ENCODE measurements around the gene PELI3. TPM values are rescaled to one million over a fixed set of nuclear protein-coding genes. Genes with fewer than 3 reads are reported as not detected.

The PELI3 gene
- total and polyA plus RNA-seq, 8 donors: 0.58 to 11.2 (median 7.8) TPM

DNA sequence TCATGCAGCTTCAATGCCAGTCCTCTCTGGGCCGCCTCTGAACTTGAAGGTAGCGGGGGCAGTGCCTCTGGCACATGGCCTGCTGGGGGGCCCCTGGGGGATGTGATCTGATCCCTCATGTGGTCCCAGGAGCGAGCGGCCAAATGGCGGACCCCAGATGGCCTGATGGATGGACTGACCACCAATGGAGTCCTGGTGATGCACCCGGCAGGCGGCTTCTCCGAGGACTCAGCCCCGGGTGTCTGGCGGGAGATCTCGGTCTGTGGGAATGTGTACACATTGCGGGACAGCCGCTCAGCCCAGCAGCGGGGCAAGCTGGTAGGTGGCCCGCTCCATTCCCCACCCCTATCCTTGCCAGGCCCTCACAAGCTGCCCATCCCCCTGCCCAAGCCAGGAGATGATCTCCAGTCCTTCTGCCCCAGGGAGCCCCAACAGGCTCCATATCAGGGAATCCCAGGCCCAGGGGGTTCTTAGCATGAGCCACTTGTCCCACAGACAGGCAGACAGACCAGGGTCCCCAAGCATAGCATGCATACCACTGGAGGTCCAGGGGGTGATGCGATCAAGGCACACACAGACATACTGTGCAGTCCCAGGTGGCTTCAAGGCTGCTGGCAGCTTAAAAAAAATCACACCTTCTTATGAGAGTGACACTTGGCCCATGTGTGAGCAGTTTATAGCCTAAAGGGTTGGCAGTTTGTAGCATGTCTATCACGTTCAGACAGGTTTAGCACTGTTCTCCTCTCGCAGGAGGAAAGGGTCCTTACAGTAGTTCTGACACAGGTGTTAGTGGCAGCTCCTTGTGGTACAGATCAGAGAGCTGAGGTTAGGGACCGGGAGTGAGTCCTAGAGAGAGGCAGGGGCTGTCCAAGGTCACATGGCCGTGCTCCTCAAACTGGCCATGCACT is 7.2 kb downstream of the PELI3 start:
- WGBS, 5 donors: 79 to 96% (median 90%) methylated on average over 9 to 20 of the region's 20 CpGs
- Histone ChIP-seq H3K27ac (no peak overlapping the region), H3K36me3 (peaks cover 23 to 66% (median 59%) of the 10 kb centered on the region in 4 donors), H3K4me1 (peaks cover 0 to 12% (median 5%) of the 10 kb centered on the region in 4 donors), H3K9me3 (no peaks in the 10 kb centered on the region), H3K4me3 (no peak overlapping the region), H3K27me3 (no peaks in the 10 kb centered on the region)
- no peak for TF ChIP-seq POLR2A (IDR thresholded peaks at IDR 0.05)
- DNase-seq: no peak
- intact Hi-C loops (cut with DNase I; ENCODE audit: low total_unique reads): no loop called here

GRCh38 chr11:66475349-66476172 is 8.9 kb downstream of the PELI3 start:
- 89 to 95% (median 93%) methylated on average over 16 to 44 of the region's 44 CpGs for WGBS, 5 donors
- Histone ChIP-seq H3K27me3 (no peaks in the 10 kb centered on the region), H3K27ac (no peak overlapping the region), H3K9me3 (no peaks in the 10 kb centered on the region), H3K4me1 (peaks cover 0 to 19% (median 12%) of the 10 kb centered on the region in 4 donors), H3K36me3 (peaks cover 23 to 63% (median 57%) of the 10 kb centered on the region in 4 donors), H3K4me3 (no peak overlapping the region)
- DNase-seq: no peak
- intact Hi-C loops (cut with DNase I; ENCODE audit: low total_unique reads): no loop called here
- no peak for TF ChIP-seq CTCF (IDR thresholded peaks at IDR 0.05)
- TF ChIP-seq EP300 (IDR thresholded peaks at IDR 0.05): no peak
- no peak for TF ChIP-seq POLR2AphosphoS5 (IDR thresholded peaks at IDR 0.05)
- no peak for TF ChIP-seq POLR2A (IDR thresholded peaks at IDR 0.05)

DNA sequence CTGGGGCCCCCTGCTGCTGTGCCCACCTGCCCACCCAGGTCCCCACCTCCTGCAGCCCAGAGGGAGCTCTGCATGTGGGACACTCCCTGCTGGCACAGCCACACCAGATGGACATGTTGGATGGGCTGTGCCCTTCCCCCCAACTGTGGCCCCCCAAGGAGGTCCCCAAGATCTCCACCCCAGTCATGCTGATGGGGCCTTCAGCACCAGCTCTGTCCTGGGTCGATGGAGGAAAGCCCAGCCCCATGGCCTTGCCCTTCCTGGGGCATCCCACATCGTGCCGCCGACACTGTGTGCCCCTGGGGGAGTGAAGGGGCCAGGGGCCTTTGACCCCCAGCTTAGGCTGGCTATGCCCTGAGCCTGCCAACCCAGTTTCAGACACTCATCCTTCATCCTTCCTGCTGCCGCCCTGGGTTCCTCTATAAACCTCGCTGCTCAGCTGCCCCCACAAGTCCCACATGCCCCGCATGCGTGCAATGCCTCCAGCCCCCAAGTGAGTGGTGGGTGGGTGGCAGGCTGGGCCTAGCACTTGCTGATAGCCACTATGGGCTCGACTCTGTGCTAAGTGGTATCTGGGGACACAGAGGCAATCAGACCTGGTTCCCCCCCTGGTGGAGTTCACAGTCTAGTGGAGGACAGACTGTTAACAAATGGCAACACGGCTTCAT is 9.6 kb downstream of the PELI3 start:
- Histone ChIP-seq H3K4me3 (no peak overlapping the region), H3K27ac (no peak overlapping the region), H3K9me3 (no peaks in the 10 kb centered on the region), H3K4me1 (peaks cover 0 to 26% (median 19%) of the 10 kb centered on the region in 4 donors), H3K27me3 (no peaks in the 10 kb centered on the region), H3K36me3 (peaks cover 23 to 56% (median 51%) of the 10 kb centered on the region in 4 donors)
- DNase-seq: peak in 1 of 2 donors; percentile 1
- 78 to 87% (median 81%) methylated on average over 7 to 10 of the region's 10 CpGs for WGBS, 5 donors
- no peak for TF ChIP-seq EP300 (IDR thresholded peaks at IDR 0.05)
- TF ChIP-seq CTCF (IDR thresholded peaks at IDR 0.05): no peak
- TF ChIP-seq POLR2A (IDR thresholded peaks at IDR 0.05): no peak
- intact Hi-C loops (cut with DNase I; ENCODE audit: low total_unique reads): no loop called here

- H3K4me3 ChIP-seq: no peak overlapping the region
- TF ChIP-seq CTCF (IDR thresholded peaks at IDR 0.05): no peak
- H3K36me3 ChIP-seq: peaks cover 23 to 51% (median 46%) of the 10 kb centered on the region in 4 donors
- intact Hi-C loops (cut with DNase I; ENCODE audit: low total_unique reads): no loop called here
- 61 to 68% (median 65%) methylated on average over 8 to 9 of the region's 9 CpGs for WGBS, 5 donors
- H3K27ac ChIP-seq: no peak overlapping the region
- H3K9me3 ChIP-seq: no peaks in the 10 kb centered on the region
- H3K27me3 ChIP-seq: no peaks in the 10 kb centered on the region
- DNase-seq: peak in 1 of 2 donors; percentile 8
- H3K4me1 ChIP-seq: peaks cover 0 to 29% (median 21%) of the 10 kb centered on the region in 4 donors
Measured at GRCh38 chr11:66476841-66477251, 10.1 kb downstream of the PELI3 start.

Measured in stomach (tissue), 9 donors.